CD1c-positive myeloid dendritic cell (primary cell): Measurements from ENCODE around the gene NRM.
"Not testable (repeated sequence)": the region's sequence is repeated elsewhere in the genome, so short reads cannot be mapped to it uniquely, and the experiment has no call there.

Experiments used
- DNase-seq: peaks from one replicate; pipeline ENCODE4 v3.0.0-alpha.2; 2016; ENCODE audit errors: extremely low spot score

NRM gene

GRCh38 chr6:30719791-30720737 lies 29.3 kb upstream of the NRM start, which contains the start of gene TUBB:
Gene TUBB, plus strand, starts transcription at chr6:30720352. Its CDS starts 155 bp downstream, at chr6:30720507.
- peak; percentile 98 for DNase-seq

- DNase-seq: no peak
Measured at GRCh38 chr6:30719356-30719755, 28.6 kb upstream of the NRM start.

- not testable (repeated sequence) for DNase-seq
Measured at GRCh38 chr6:30717845-30718720, 27.3 kb upstream of the NRM start.

GRCh38 chr6:30717129-30717844 lies 26.5 kb upstream of the NRM start, which contains the start of gene MDC1:
Gene MDC1, minus strand, starts transcription at chr6:30717281. Its CDS starts 2,106 bp downstream, at chr6:30715175.
- peak; percentile 99 for DNase-seq

- DNase-seq: no peak
Measured at GRCh38 chr6:30716879-30717128, 26.0 kb upstream of the NRM start.

- DNase-seq: no peak
Measured at GRCh38 chr6:30714263-30714662, 23.5 kb upstream of the NRM start.

GRCh38 chr6:30712441-30712945 lies 21.7 kb upstream of the NRM start:
- DNase-seq: no peak

GRCh38 chr6:30711758-30712380 lies 21.1 kb upstream of the NRM start:
- no peak for DNase-seq

- DNase-seq: no peak
Measured at GRCh38 chr6:30709101-30709868, 18.5 kb upstream of the NRM start.

GRCh38 chr6:30707281-30707850 lies 16.6 kb upstream of the NRM start:
- DNase-seq: no peak

- DNase-seq: no peak
Measured at GRCh38 chr6:30705620-30706019, 14.8 kb upstream of the NRM start.

GRCh38 chr6:30703821-30704220 lies 13.0 kb upstream of the NRM start:
- no peak for DNase-seq

GRCh38 chr6:30703011-30703410 lies 12.2 kb upstream of the NRM start:
- DNase-seq: no peak

- DNase-seq: peak; percentile 61
Measured at GRCh38 chr6:30700340-30700739, 9.6 kb upstream of the NRM start.

GRCh38 chr6:30696432-30696831 lies 5.6 kb upstream of the NRM start:
- no peak for DNase-seq

- no peak for DNase-seq
Measured at GRCh38 chr6:30691208-30691847, 544 bp upstream of the NRM start.

- no peak for DNase-seq
Measured at GRCh38 chr6:30689985-30690384, 799 bp downstream of the NRM start.

GRCh38 chr6:30689022-30689865 lies 1.5 kb downstream of the NRM start:
- no peak for DNase-seq

- no peak for DNase-seq
Measured at GRCh38 chr6:30688569-30688968, 2.2 kb downstream of the NRM start.
